Measurements from ENCODE around the gene MCTP1. TPM values are rescaled to one million over a fixed set of nuclear protein-coding genes. Genes with fewer than 3 reads are reported as not detected.

Gene MCTP1
- total and polyA plus RNA-seq, 9 of the 15 experiments (the other 6 are each of a cell fraction or from before 2014, with no cell fraction given), result 0.04 to 0.93 (median 0.06) TPM; not detected in 4

DNA sequence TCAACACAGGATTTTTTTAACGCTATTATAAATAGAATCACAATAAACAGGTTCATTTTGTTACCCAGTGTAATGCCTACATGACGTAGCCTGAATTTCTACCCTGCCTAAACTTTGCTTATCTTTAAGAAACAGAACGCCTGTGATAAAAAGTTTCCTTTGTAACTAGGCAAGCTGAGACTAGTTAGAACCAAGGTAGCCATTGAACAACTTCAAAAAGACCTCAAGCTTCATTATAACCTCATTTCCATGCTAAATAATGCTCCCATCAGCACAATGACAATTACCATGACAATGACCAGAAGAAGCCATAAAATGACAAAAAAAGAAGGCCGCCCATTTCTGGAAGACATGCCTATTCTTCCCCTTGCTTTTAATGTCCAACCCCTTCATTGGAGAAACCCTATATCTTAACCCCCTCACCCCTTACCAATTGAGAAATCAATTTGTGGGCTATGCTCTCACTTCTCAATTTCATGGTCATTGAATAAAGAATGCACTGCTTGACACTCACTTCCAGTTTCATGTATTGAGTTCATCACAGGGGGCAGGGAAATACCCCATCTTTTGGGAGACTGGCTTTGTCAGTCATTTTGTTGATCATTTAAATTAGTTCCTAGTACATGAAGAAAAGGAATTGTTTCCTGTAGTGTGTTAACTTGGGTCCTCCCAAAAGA is 276.8 kb downstream of the MCTP1 start (continued):
- TF ChIP-seq ZNF146 (CRISPR knock-in tag; IDR thresholded peaks at IDR 0.05; ENCODE audit: unreplicated experiment) (no peak), SIX5 (IDR thresholded peaks at IDR 0.05; ENCODE audit: borderline replicate concordance in 1 of 2, insufficient read depth in 1 of 2, low read depth in 1 of 2, low read length in 2 of 2) (no peak), SIRT6 (IDR thresholded peaks at IDR 0.05; ENCODE audit: low read depth, low read length) (no peak), SAP30 (IDR thresholded peaks at IDR 0.05; ENCODE audit: borderline replicate concordance, insufficient read depth, low read depth, low read length, poor library complexity, severe bottlenecking) (no peak), MAFG (tag; conservative IDR thresholded peaks at IDR 0.05) (no peak)

DNA sequence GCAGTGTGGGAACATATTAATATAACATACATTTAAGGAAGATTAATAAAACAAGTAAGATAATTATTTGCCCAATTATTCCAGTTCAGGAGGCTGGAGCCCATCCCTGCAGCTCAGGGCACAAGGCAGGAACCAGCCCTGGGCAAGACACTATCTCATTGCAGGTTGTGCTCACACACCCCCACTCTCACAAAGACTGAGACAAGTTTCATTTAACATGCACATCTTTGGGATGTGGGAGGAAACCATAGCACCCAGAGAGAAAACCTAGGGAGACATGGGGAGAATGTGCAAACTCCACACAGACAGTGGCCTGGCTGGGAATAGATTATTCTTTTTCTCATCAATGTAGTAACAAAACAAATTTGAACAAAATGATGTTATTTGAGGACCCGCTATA is 279.1 kb downstream of the MCTP1 start:
- DNase-seq (ENCODE audit: extremely low read depth in 1 of 4, low spot score in 3 of 4), result no peak
- H3K36me3 ChIP-seq (ENCODE audit: control insufficient read depth, insufficient read depth, low read length), result no peaks in the 10 kb centered on the region
- H2AFZ ChIP-seq (ENCODE audit: low read depth, low read length), result no peak overlapping the region
- H3K79me2 ChIP-seq (ENCODE audit: control insufficient read depth, insufficient read depth, low read length), result no peaks in the 10 kb centered on the region
- H4K20me1 ChIP-seq (replicated peaks; ENCODE audit: control insufficient read depth, insufficient read depth, low read length), result no peaks in the 10 kb centered on the region
- no peaks in the 10 kb centered on the region for H3K4me1 ChIP-seq (replicated peaks in 1 of 2; ENCODE audit: control insufficient read depth in 2 of 2, insufficient read depth in 2 of 2, low read length in 2 of 2)
- H3K27me3 ChIP-seq (ENCODE audit: control insufficient read depth in 2 of 2, insufficient read depth in 2 of 2, low read length in 2 of 2), result no peaks in the 10 kb centered on the region
- 0% methylated on average over 1 of the region's 1 CpG for WGBS (ENCODE audit: insufficient coverage, low coverage, missing lambda C conversion rate)
- no peak for FAIRE-seq
- ChIA-PET POLR2A (no interaction called here), CTCF (ENCODE audit: low intra/inter-chr PET ratio) (no interaction called here)
- no peak overlapping the region for H3K4me2 ChIP-seq (ENCODE audit: insufficient read depth, low read length)
- TF ChIP-seq HOMEZ (CRISPR knock-in tag; IDR thresholded peaks at IDR 0.05), result no peak
- TF ChIP-seq BRF2 (IDR thresholded peaks at IDR 0.05; ENCODE audit: borderline replicate concordance, insufficient read depth, insufficient read length), result no peak
- ATAC-seq, result no peak
- no TSS peak for BruUV-seq (replicated peaks)
- no peaks in the 10 kb centered on the region for H3K9me3 ChIP-seq (replicated peaks; ENCODE audit: control insufficient read depth, insufficient read depth, low read depth, low read length)
- no peak overlapping the region for H3K4me3 ChIP-seq
- no peak overlapping the region for H3K9ac ChIP-seq (ENCODE audit: insufficient read depth in 1 of 2, low read depth in 2 of 2, low read length in 2 of 2)
- H3K27ac ChIP-seq (ENCODE audit: extremely low read depth, low read depth, low read length), result no peak overlapping the region
- intact Hi-C loops (cut with micrococcal nuclease), result no loop called here
- no peaks in the 10 kb centered on the region for H3K9me1 ChIP-seq (ENCODE audit: control insufficient read depth, insufficient read depth, low read length)
- in situ Hi-C loops (cut with MboI), result no loop called here
